Pancreas (tissue), 10 donors: ENCODE data around the gene IL1RAP. TPM values are rescaled to one million over a fixed set of nuclear protein-coding genes. Genes with fewer than 3 reads are reported as not detected.

Source experiments
- ATAC-seq, 4 donors: fragments of 200-7000 bp; cut with Tn5 transposase; one replicate each; pipeline versions ENCODE4 v1.8.0 to v1.9.1; 2020; ENCODE audit warnings: mild to moderate bottlenecking in 4 of 4, moderate library complexity in 4 of 4
- DNase-seq, 6 donors: peaks; one replicate each; pipeline ENCODE4 v3.0.0-alpha.2; 2020
- FAIRE-seq: peaks from 2 replicates; lab custom pipeline; 2012; peaks lifted over from hg19 to GRCh38; lab: Jason Lieb, UNC
- H3K27ac ChIP-seq, 4 donors: fragments of 200-600 bp; sonication (generic); 1 replicate in 3 of 4; 2 replicates in 1 of 4; pipeline versions ENCODE4 v1.5.0 to v1.8.0; 2020
- H3K27me3 ChIP-seq, 4 donors: fragments of 200-600 bp; one replicate each; pipeline ENCODE4 v1.8.0; 2021
- H3K36me3 ChIP-seq, 3 donors: fragments of 200-600 bp; sonication (generic) in 1 of 3; one replicate each; pipeline versions ENCODE4 v1.5.0 to v1.8.0; 2020 to 2021
- H3K4me1 ChIP-seq, 3 donors: fragments of 200-600 bp; one replicate each; pipeline ENCODE4 v1.8.0; 2021
- H3K4me3 ChIP-seq, 4 donors: fragments of 200-600 bp; sonication (generic) in 2 of 4; one replicate each; pipeline versions ENCODE4 v1.5.0 to v1.8.0; 2020 to 2021
- H3K9me3 ChIP-seq, 4 donors: fragments of 200-600 bp; one replicate each; pipeline ENCODE4 v1.8.0; 2021
- CTCF ChIP-seq, 4 donors: fragments of 200-600 bp; sonication (generic) in 3 of 4; IDR thresholded peaks; one replicate each; pipeline versions ENCODE4 v1.5.0 to v1.8.0; 2021; ENCODE audit warnings: antibody characterized with exemption in 4 of 4
- WGBS, 2 donors: extraction: QIAGEN DNeasy Blood & Tissue Kit; methylation state at CpG; one replicate each; pipeline ENCODE4 v1.1.7; 2013; 5-methylcytosine and 5-hydroxymethylcytosine counted together
- intact Hi-C, 3 donors: fragments of 100-400 bp; cut with DNase I; formaldehyde crosslinking; loops; one replicate each; pipeline versions ENCODE4 v1.11.1 to v1.14.2; 2022
- polyA plus RNA-seq, 2 donors: library from polyadenylated mRNA; stranded (reverse); fragments of 200-250 nt; gene quantifications; one replicate each; pipeline ENCODE4 v1.2.3, GENCODE V29; 2013
- total RNA-seq, 6 donors: library from RNA; stranded (reverse); fragmentation: NEBNext Ultra II Directional in 4 of 6; extraction: Animal tissue kit (Norgen Biotek cat#: 25700) in 4 of 6; gene quantifications; one replicate each; pipeline versions ENCODE4 v1.2.1 to v1.2.4, GENCODE V29; 2021 to 2023
- donor health status: healthy with polysubstance abuse.
- donor health status: DM: no; HTN: no; CAD: no; lungs with moderate emphysema.
- donor health status: DM: no; HTN: no; CAD: no.
- donor health status: control.
- donor health status: control.
- donor health status: Bipolar disorder and iron deficiency.
- donor health status: DM: yes; HTN: yes; CAD: no.
- donor health status: DM: no; HTN: no; CAD: no.
- donor health status: DM: no; HTN: no; CAD: no.
- donor health status: DM: yes; HTN: yes; CAD: no.

IL1RAP gene
- total and polyA plus RNA-seq, 8 donors, result 0.49 to 9.3 (median 3.4) TPM

GRCh38 chr3:190538288-190538687 is 24.4 kb downstream of the IL1RAP start:
- no peak for FAIRE-seq
- no peaks in the 10 kb centered on the region for H3K36me3 ChIP-seq

GRCh38 chr3:190539526-190539925 is 25.6 kb downstream of the IL1RAP start:
- H3K36me3 ChIP-seq, result no peaks in the 10 kb centered on the region
- FAIRE-seq, result no peak
- DNase-seq, result no peak
- no peaks in the 10 kb centered on the region for H3K4me1 ChIP-seq
- no peak overlapping the region for H3K27ac ChIP-seq
- WGBS, 2 donors, result 93 to 97% methylated on average over 3 of the region's 3 CpGs
- no peak for ATAC-seq
- no peaks in the 10 kb centered on the region for H3K9me3 ChIP-seq
- H3K27me3 ChIP-seq, result no peaks in the 10 kb centered on the region
- H3K4me3 ChIP-seq, result no peak overlapping the region
- no peak for TF ChIP-seq CTCF (IDR thresholded peaks at IDR 0.05)
- intact Hi-C loops, result no loop called here

More at GRCh38 chr3:190538288-190538687, 24.4 kb downstream of the IL1RAP start:
- no peak for TF ChIP-seq CTCF (IDR thresholded peaks at IDR 0.05)
- DNase-seq (no peak), ATAC-seq (no peak)
- Histone ChIP-seq H3K4me1 (no peaks in the 10 kb centered on the region), H3K4me3 (no peak overlapping the region), H3K27ac (no peak overlapping the region), H3K27me3 (no peaks in the 10 kb centered on the region), H3K9me3 (no peaks in the 10 kb centered on the region)
- intact Hi-C loops, result no loop called here
- 90% methylated on average over 2 of the region's 2 CpGs for WGBS, 2 donors

- Histone ChIP-seq H3K27ac (no peak overlapping the region), H3K36me3 (no peaks in the 10 kb centered on the region), H3K27me3 (no peaks in the 10 kb centered on the region), H3K4me3 (no peak overlapping the region), H3K4me1 (no peaks in the 10 kb centered on the region), H3K9me3 (no peaks in the 10 kb centered on the region)
- ATAC-seq, result no peak
- intact Hi-C loops, result no loop called here
- DNase-seq, result no peak
- FAIRE-seq, result no peak
- no peak for TF ChIP-seq CTCF (IDR thresholded peaks at IDR 0.05)
Observed at GRCh38 chr3:190541008-190541407, 27.1 kb downstream of the IL1RAP start.

GRCh38 chr3:190541560-190541959 is 27.7 kb downstream of the IL1RAP start:
- no peak for ATAC-seq
- H3K36me3 ChIP-seq, result no peaks in the 10 kb centered on the region

More at GRCh38 chr3:190541560-190541959, 27.7 kb downstream of the IL1RAP start:
- 74 to 88% methylated on average over 2 of the region's 2 CpGs for WGBS, 2 donors
- Histone ChIP-seq H3K27ac (no peak overlapping the region), H3K9me3 (no peaks in the 10 kb centered on the region), H3K27me3 (no peaks in the 10 kb centered on the region), H3K4me1 (no peaks in the 10 kb centered on the region), H3K4me3 (no peak overlapping the region)
- no peak for TF ChIP-seq CTCF (IDR thresholded peaks at IDR 0.05)
- DNase-seq (no peak), FAIRE-seq (no peak)
- intact Hi-C loops, result no loop called here
